IMR-90 (cell line): ENCODE results near the gene VDAC2. TPM values are rescaled to one million over a fixed set of nuclear protein-coding genes. Genes with fewer than 3 reads are reported as not detected.

ENCODE experiments used
- ATAC-seq: fragments of 200-7000 bp; cut with Tn5 transposase; 2 replicates; pipeline ENCODE4 v1.9.1; 2020; ENCODE audit warnings: low read depth, mild to moderate bottlenecking, moderate library complexity
- BruUV-seq: library from RNA; stranded (reverse); fragments of 400-500 nt; replicated peaks from 2 replicates; lab custom pipeline; 2021; lab: Mats Ljungman, UMichigan
- CTCF ChIA-PET: fragments of 300-600 bp; formaldehyde crosslinking; extraction: SDS; loops from one replicate; lab custom pipeline; 2021; ENCODE audit warnings: antibody characterized with exemption; lab: Yijun Ruan, JAX
- POLR2A ChIA-PET: fragments of 300-600 bp; sonication (Branson Sonifier 250); formaldehyde crosslinking; loops from one replicate; lab custom pipeline; 2022; ENCODE audit warnings: antibody characterized with exemption; ENCODE audit not compliant: unreplicated experiment; lab: Charles Lee
- DNase-seq: peaks from one replicate; pipeline ENCODE4 v3.0.0; 2013
- H2AFZ ChIP-seq: replicated peaks from 2 replicates; pipeline ENCODE3; 2013; ENCODE audit warnings: low read length, mild to moderate bottlenecking; ENCODE audit not compliant: poor library complexity
- H2AK5ac ChIP-seq: 2 replicates; pipeline ENCODE4 v1.6.1; 2013; ENCODE audit warnings: low read depth, low read length, inconsistent platforms
- H2AK9ac ChIP-seq: replicated peaks from 2 replicates; pipeline ENCODE3; 2013; ENCODE audit warnings: mild to moderate bottlenecking, low read depth, low read length, moderate library complexity; ENCODE audit not compliant: poor library complexity
- H2BK120ac ChIP-seq: 2 replicates; pipeline ENCODE4 v1.6.1; 2013; ENCODE audit warnings: low read depth, low read length, inconsistent platforms
- H2BK15ac ChIP-seq: 3 replicates; pipeline ENCODE4 v1.6.1; 2013; ENCODE audit warnings: low read depth, low read length, inconsistent platforms
- H2BK20ac ChIP-seq: 2 replicates; pipeline ENCODE4 v1.6.1; 2013; ENCODE audit warnings: low read depth, mild to moderate bottlenecking, inconsistent platforms, low read length, moderate library complexity
- H2BK5ac ChIP-seq: 2 replicates; pipeline ENCODE4 v1.6.1; 2013; ENCODE audit warnings: mild to moderate bottlenecking, low read depth, low read length, inconsistent platforms; ENCODE audit not compliant: poor library complexity, severe bottlenecking
- H3K14ac ChIP-seq: replicated peaks from 2 replicates; pipeline ENCODE4 v1.6.1; 2013; ENCODE audit warnings: low read depth, low read length, inconsistent platforms
- H3K18ac ChIP-seq: 2 replicates; pipeline ENCODE4 v1.6.1; 2013; ENCODE audit warnings: low read depth, low read length, control low read depth
- H3K23ac ChIP-seq: 2 replicates; pipeline ENCODE4 v1.6.1; 2013; ENCODE audit warnings: low read depth, low read length, inconsistent platforms
- H3K27ac ChIP-seq: 2 replicates; pipeline ENCODE4 v1.5.1; 2013; ENCODE audit warnings: mild to moderate bottlenecking, control low read depth, low read length; ENCODE audit not compliant: insufficient read depth
- H3K27me3 ChIP-seq: 2 replicates; pipeline ENCODE4 v1.6.1; 2013; ENCODE audit warnings: low read length; ENCODE audit not compliant: control insufficient read depth, insufficient read depth
- H3K36me3 ChIP-seq: 2 replicates; pipeline ENCODE4 v1.6.1; 2013; ENCODE audit warnings: low read length, mixed read lengths; ENCODE audit not compliant: control insufficient read depth, insufficient read depth
- H3K4ac ChIP-seq: 2 replicates; pipeline ENCODE4 v1.6.1; 2013; ENCODE audit warnings: low read depth, low read length, inconsistent platforms
- H3K4me1 ChIP-seq: 2 replicates; pipeline ENCODE4 v1.6.1; 2013; ENCODE audit warnings: low read length, mixed read lengths; ENCODE audit not compliant: control insufficient read depth, insufficient read depth
- H3K4me2 ChIP-seq: 2 replicates; pipeline ENCODE4 v1.6.1; 2013; ENCODE audit warnings: low read depth, mild to moderate bottlenecking, control low read depth, low read length, moderate library complexity
- H3K4me3 ChIP-seq: 2 replicates; pipeline ENCODE4 v1.5.1; 2013; ENCODE audit warnings: low read depth, mild to moderate bottlenecking, control low read depth, low read length, moderate library complexity; ENCODE audit not compliant: insufficient read depth
- H3K56ac ChIP-seq: 2 replicates; pipeline ENCODE4 v1.6.1; 2013; ENCODE audit warnings: low read length, inconsistent platforms; ENCODE audit not compliant: insufficient read depth; ENCODE audit errors: extremely low read depth
- H3K79me1 ChIP-seq, 2 experiments: 2 replicates each; pipeline ENCODE4 v1.6.1; 2013; ENCODE audit warnings: low read length in 2 of 2, inconsistent platforms in 1 of 2, low read depth in 1 of 2
- H3K9ac ChIP-seq: 2 replicates; pipeline ENCODE4 v1.6.1; 2013; ENCODE audit warnings: low read depth, low read length, control low read depth
- H3K9me1 ChIP-seq: 2 replicates; pipeline ENCODE4 v1.6.1; 2013; ENCODE audit warnings: low read length, inconsistent platforms; ENCODE audit not compliant: insufficient read depth
- H3K9me3 ChIP-seq: 2 replicates; pipeline ENCODE4 v1.6.1; 2013; ENCODE audit warnings: low read length; ENCODE audit not compliant: control insufficient read depth, insufficient read depth
- H4K20me1 ChIP-seq: 2 replicates; pipeline ENCODE4 v1.6.1; 2013; ENCODE audit warnings: low read length, inconsistent platforms; ENCODE audit not compliant: insufficient read depth
- H4K5ac ChIP-seq: 2 replicates; pipeline ENCODE4 v1.6.1; 2013; ENCODE audit warnings: mild to moderate bottlenecking, low read depth, low read length, control low read depth
- H4K8ac ChIP-seq, 2 experiments: 2 replicates each; pipeline ENCODE4 v1.6.1; 2013; ENCODE audit warnings: low read depth in 2 of 2, low read length in 2 of 2, control low read depth in 1 of 2, inconsistent platforms in 1 of 2
- H4K91ac ChIP-seq: 2 replicates; pipeline ENCODE4 v1.6.1; 2013; ENCODE audit warnings: low read depth, low read length, inconsistent platforms; ENCODE audit not compliant: insufficient read depth
- CEBPB ChIP-seq: IDR thresholded peaks from 2 replicates; pipeline ENCODE4 v1.6.1; 2012; ENCODE audit warnings: low read depth, low read length, improper control_type of control experiment
- CHD1 ChIP-seq: IDR thresholded peaks from 2 replicates; pipeline ENCODE4 v1.6.1; 2012; ENCODE audit warnings: low read depth, low read length, improper control_type of control experiment
- CTCF ChIP-seq: conservative IDR thresholded peaks from 2 replicates; pipeline ENCODE4 v1.5.1; 2012; ENCODE audit warnings: mild to moderate bottlenecking, low read depth, low read length, improper control_type of control experiment
- ELK1 ChIP-seq: fragments of 150-350 bp; IDR thresholded peaks from 2 replicates; pipeline ENCODE4 v1.6.1; 2016; ENCODE audit warnings: low read depth, mild to moderate bottlenecking, low read length, moderate library complexity, borderline replicate concordance
- MAFK ChIP-seq: IDR thresholded peaks from 2 replicates; pipeline ENCODE4 v1.6.1; 2012; ENCODE audit warnings: low read depth, low read length, improper control_type of control experiment
- NFE2L2 ChIP-seq: fragments of 150-350 bp; IDR thresholded peaks from 2 replicates; pipeline ENCODE4 v1.6.1; 2016; ENCODE audit warnings: low read depth, mild to moderate bottlenecking, low read length
- POLR2A ChIP-seq: IDR thresholded peaks from 2 replicates; pipeline ENCODE4 v1.6.1; 2012; ENCODE audit warnings: mild to moderate bottlenecking, low read depth, low read length
- RAD21 ChIP-seq: IDR thresholded peaks from 2 replicates; pipeline ENCODE4 v1.6.1; 2012; ENCODE audit warnings: low read length, improper control_type of control experiment
- RCOR1 ChIP-seq: IDR thresholded peaks from 2 replicates; pipeline ENCODE4 v1.6.1; 2012; ENCODE audit warnings: mild to moderate bottlenecking, low read length, improper control_type of control experiment; ENCODE audit not compliant: insufficient replicate concordance
- SMC3 ChIP-seq: fragments of 150-350 bp; IDR thresholded peaks from 2 replicates; pipeline ENCODE4 v1.6.1; 2016; ENCODE audit warnings: low read depth, mild to moderate bottlenecking, antibody characterized with exemption, low read length, moderate library complexity
- USF2 ChIP-seq: fragments of 150-350 bp; IDR thresholded peaks from 2 replicates; pipeline ENCODE4 v1.6.1; 2017; ENCODE audit warnings: mild to moderate bottlenecking, antibody characterized with exemption, low read length, low read depth
- WGBS, 2 experiments: methylation state at CpG; one replicate each; pipeline versions ENCODE4 v1.1.5 to v1.1.7; 2013; ENCODE audit warnings: missing lambda C conversion rate in 2 of 2; ENCODE audit not compliant: insufficient read length in 1 of 2; ENCODE audit errors: extremely low coverage in 2 of 2; 5-methylcytosine and 5-hydroxymethylcytosine counted together
- dilution Hi-C: fragments of 300-500 bp; cut with HindIII; formaldehyde crosslinking; loops from one replicate; pipeline ENCODE4 v1.14.3; 2018; ENCODE audit warnings: low sequenced_read_pairs; ENCODE audit not compliant: unreplicated experiment
- in situ Hi-C: fragments of 300-500 bp; cut with MboI; formaldehyde crosslinking; loops from 3 replicates; pipeline ENCODE4 v1.14.3; 2019; ENCODE audit warnings: low sequenced_read_pairs, inconsistent platforms, mixed read lengths
- intact Hi-C: fragments of 100-400 bp; cut with micrococcal nuclease; formaldehyde crosslinking; loops from 2 replicates; pipeline ENCODE4 v1.10.0; 2022
- polyA plus RNA-seq, 3 experiments: library from polyadenylated mRNA; depleted of rRNA; stranded (reverse); fragments of >200 nt; gene quantifications; 2 replicates each; pipeline ENCODE4 v1.2.3, GENCODE V29; 2012; ENCODE audit warnings: low replicate concordance in 1 of 3
- total RNA-seq: library from RNA; depleted of rRNA; stranded (reverse); fragments of >200 nt; gene quantifications from 2 replicates; pipeline ENCODE4 v1.2.3, GENCODE V29; 2012

VDAC2 gene
- total and polyA plus RNA-seq, 2 of the 4 experiments (the other 2 are of a cell fraction) = 122 to 139 TPM

GRCh38 chr10:75254739-75255138 lies 44.1 kb downstream of the VDAC2 start:
- no peak overlapping the region for H3K27ac ChIP-seq
- H3K27me3 ChIP-seq = no peaks in the 10 kb centered on the region
- no peak overlapping the region for H2BK15ac ChIP-seq
- H2BK120ac ChIP-seq = no peak overlapping the region
- BruUV-seq = no TSS peak
- dilution Hi-C loops (no loop called here), intact Hi-C loops (no loop called here), in situ Hi-C loops (no loop called here)
- TF ChIP-seq NFE2L2 (no peak), ELK1 (no peak), POLR2A (no peak), CTCF (no peak), RCOR1 (no peak), SMC3 (no peak), RAD21 (no peak), USF2 (no peak), CEBPB (no peak), CHD1 (no peak), MAFK (no peak)
- H3K14ac ChIP-seq = no peak overlapping the region
- no peak overlapping the region for H3K23ac ChIP-seq
- H2AK5ac ChIP-seq = no peak overlapping the region
- H4K8ac ChIP-seq = no peak overlapping the region
- H3K56ac ChIP-seq = no peak overlapping the region
- ChIA-PET CTCF (no interaction called here), POLR2A (no interaction called here)
- H3K79me1 ChIP-seq = no peaks in the 10 kb centered on the region
- no peak overlapping the region for H3K4me3 ChIP-seq
- WGBS, 2 experiments = no CpG with 5 or more reads among the region's 2 CpGs
- no peak overlapping the region for H4K5ac ChIP-seq
- no peaks in the 10 kb centered on the region for H3K4me1 ChIP-seq
- H2BK20ac ChIP-seq = no peak overlapping the region
- H3K4me2 ChIP-seq = no peak overlapping the region
- H4K20me1 ChIP-seq = no peaks in the 10 kb centered on the region
- H3K18ac ChIP-seq = no peak overlapping the region
- no peak overlapping the region for H2AK9ac ChIP-seq
- H3K9me1 ChIP-seq = no peaks in the 10 kb centered on the region
- H3K36me3 ChIP-seq = no peaks in the 10 kb centered on the region
- ATAC-seq (no peak), DNase-seq (no peak)
- no peak overlapping the region for H2AFZ ChIP-seq
- H3K9me3 ChIP-seq = peaks cover 16% of the 10 kb centered on the region
- H2BK5ac ChIP-seq = no peak overlapping the region
- H3K4ac ChIP-seq = no peak overlapping the region
- no peak overlapping the region for H3K9ac ChIP-seq
- H4K91ac ChIP-seq = no peak overlapping the region
